ENCODE data around the gene ATP4A. TPM values are rescaled to one million over a fixed set of nuclear protein-coding genes. Genes with fewer than 3 reads are reported as not detected.

The ATP4A gene
- polyA plus RNA-seq, 1 donor from 2014 or later = not detected

DNA sequence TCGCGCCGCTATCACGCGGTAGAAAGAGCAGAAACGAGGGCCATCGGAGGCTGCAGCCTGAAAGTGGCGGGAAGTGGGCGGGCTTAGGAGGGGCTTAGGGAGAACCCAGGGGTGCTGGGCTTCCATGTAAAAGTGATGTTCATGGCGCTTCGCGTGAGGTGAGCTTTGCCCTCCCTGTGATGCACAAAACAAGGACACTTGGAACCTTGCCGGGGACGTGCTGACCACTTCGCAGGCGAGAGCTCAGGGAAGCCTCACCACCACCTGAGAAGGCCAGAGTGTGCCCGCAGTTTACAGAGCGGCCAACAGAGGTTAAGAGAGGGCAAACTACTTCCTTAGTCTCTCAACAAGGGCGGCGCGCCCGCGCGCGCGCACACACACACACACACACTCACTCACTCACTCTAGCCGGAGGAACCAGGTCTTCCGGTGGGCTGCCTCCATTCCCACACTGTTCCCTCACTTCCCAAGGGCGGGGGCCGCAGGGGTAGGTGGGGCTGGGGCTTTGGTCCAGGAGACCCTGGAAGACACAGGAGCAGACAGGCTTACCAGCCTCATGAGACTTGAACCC, 29.6 kb downstream of the ATP4A start:
- TF ChIP-seq POLR2AphosphoS5 (IDR thresholded peaks at IDR 0.05) = no peak
- TF ChIP-seq EP300 (conservative IDR thresholded peaks at IDR 0.05; ENCODE audit: poor library complexity, severe bottlenecking) = no peak
- no peak for TF ChIP-seq TAF1 (IDR thresholded peaks at IDR 0.05; ENCODE audit: low read depth)
- no peak for TF ChIP-seq MXI1 (conservative IDR thresholded peaks at IDR 0.05; ENCODE audit: poor library complexity, severe bottlenecking)
- no peak for TF ChIP-seq EZH2 (IDR thresholded peaks at IDR 0.05; ENCODE audit: borderline replicate concordance, insufficient read depth, low read length, poor library complexity, severe bottlenecking)
- no peak for TF ChIP-seq RAD21 (conservative IDR thresholded peaks at IDR 0.05)
- TF ChIP-seq, protein P1, sequence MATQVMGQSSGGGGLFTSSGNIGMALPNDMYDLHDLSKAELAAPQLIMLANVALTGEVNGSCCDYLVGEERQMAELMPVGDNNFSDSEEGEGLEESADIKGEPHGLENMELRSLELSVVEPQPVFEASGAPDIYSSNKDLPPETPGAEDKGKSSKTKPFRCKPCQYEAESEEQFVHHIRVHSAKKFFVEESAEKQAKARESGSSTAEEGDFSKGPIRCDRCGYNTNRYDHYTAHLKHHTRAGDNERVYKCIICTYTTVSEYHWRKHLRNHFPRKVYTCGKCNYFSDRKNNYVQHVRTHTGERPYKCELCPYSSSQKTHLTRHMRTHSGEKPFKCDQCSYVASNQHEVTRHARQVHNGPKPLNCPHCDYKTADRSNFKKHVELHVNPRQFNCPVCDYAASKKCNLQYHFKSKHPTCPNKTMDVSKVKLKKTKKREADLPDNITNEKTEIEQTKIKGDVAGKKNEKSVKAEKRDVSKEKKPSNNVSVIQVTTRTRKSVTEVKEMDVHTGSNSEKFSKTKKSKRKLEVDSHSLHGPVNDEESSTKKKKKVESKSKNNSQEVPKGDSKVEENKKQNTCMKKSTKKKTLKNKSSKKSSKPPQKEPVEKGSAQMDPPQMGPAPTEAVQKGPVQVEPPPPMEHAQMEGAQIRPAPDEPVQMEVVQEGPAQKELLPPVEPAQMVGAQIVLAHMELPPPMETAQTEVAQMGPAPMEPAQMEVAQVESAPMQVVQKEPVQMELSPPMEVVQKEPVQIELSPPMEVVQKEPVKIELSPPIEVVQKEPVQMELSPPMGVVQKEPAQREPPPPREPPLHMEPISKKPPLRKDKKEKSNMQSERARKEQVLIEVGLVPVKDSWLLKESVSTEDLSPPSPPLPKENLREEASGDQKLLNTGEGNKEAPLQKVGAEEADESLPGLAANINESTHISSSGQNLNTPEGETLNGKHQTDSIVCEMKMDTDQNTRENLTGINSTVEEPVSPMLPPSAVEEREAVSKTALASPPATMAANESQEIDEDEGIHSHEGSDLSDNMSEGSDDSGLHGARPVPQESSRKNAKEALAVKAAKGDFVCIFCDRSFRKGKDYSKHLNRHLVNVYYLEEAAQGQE (IDR thresholded peaks at IDR 0.05; ENCODE audit: borderline replicate concordance) = no peak
- TF ChIP-seq, protein P2, sequence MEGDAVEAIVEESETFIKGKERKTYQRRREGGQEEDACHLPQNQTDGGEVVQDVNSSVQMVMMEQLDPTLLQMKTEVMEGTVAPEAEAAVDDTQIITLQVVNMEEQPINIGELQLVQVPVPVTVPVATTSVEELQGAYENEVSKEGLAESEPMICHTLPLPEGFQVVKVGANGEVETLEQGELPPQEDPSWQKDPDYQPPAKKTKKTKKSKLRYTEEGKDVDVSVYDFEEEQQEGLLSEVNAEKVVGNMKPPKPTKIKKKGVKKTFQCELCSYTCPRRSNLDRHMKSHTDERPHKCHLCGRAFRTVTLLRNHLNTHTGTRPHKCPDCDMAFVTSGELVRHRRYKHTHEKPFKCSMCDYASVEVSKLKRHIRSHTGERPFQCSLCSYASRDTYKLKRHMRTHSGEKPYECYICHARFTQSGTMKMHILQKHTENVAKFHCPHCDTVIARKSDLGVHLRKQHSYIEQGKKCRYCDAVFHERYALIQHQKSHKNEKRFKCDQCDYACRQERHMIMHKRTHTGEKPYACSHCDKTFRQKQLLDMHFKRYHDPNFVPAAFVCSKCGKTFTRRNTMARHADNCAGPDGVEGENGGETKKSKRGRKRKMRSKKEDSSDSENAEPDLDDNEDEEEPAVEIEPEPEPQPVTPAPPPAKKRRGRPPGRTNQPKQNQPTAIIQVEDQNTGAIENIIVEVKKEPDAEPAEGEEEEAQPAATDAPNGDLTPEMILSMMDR (IDR thresholded peaks at IDR 0.05; ENCODE audit: poor library complexity, severe bottlenecking) = no peak
- no peak for TF ChIP-seq SMC3 (conservative IDR thresholded peaks at IDR 0.05; ENCODE audit: poor library complexity)
- Histone ChIP-seq H3K4me3 (ENCODE audit: low read length) (no peak overlapping the region), H3K27ac (ENCODE audit: low read length) (no peak overlapping the region), H3K4me2 (ENCODE audit: low read length) (no peak overlapping the region), H4K20me1 (ENCODE audit: insufficient read depth) (no peaks in the 10 kb centered on the region), H3K9ac (ENCODE audit: low read length) (no peak overlapping the region), H3K9me3 (ENCODE audit: low read length) (no peaks in the 10 kb centered on the region), H3K36me3 (ENCODE audit: insufficient read depth, low read length) (no peaks in the 10 kb centered on the region), H3K9me2 (ENCODE audit: insufficient read depth, low read length) (no peaks in the 10 kb centered on the region), H3K79me2 (replicated peaks; ENCODE audit: insufficient read depth, low read length) (no peaks in the 10 kb centered on the region), H2AFZ (ENCODE audit: low read depth, low read length) (no peak overlapping the region), H3F3A (ENCODE audit: insufficient read depth, low read length, poor library complexity, severe bottlenecking) (no peaks in the 10 kb centered on the region), H3K27me3 (ENCODE audit: insufficient read depth, low read depth, low read length) (no peaks in the 10 kb centered on the region)

DNA sequence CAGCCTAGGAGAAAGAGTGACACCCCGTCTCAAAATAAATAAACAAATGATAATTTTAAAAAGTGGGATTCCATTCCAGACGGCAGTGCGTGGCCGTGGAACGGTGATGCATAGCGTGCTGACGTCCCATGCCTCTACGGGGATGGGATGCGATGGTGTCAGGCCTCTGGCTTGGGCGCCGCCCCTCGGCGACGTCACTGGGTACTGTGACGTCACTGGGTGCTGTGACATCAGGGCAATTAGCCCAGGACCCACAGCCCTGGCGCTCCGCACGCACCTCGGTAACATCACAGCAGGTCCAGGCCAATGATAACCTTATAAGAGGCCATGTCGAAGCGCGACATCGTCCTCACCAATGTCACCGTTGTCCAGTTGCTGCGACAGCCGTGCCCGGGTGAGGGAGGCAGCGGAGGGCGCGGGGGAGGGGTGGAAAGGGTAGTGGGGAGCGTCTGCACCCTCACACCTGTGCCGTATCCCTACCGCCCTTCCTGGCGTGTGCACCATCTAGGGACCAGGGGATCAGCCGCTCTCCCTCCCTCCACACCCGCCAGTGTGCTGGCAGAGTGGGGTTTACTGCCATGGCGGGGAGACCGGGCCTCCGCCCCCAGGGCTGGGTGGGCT, 30.1 kb downstream of the ATP4A start, which contains the start of gene GAPDHS:
GAPDHS (plus strand) TSS at position 256 of the 621 bp plus-strand sequence; CDS start at position 328, 72 bp downstream.
- Histone ChIP-seq H3K9ac (ENCODE audit: low read length) (no peak within 1 kb of the TSS), H3K36me3 (ENCODE audit: insufficient read depth, low read length) (no peaks in the 10 kb centered on the region), H2AFZ (ENCODE audit: low read depth, low read length) (no peak within 1 kb of the TSS), H3K9me2 (ENCODE audit: insufficient read depth, low read length) (no peaks in the 10 kb centered on the region), H3K27ac (ENCODE audit: low read length) (no peak within 1 kb of the TSS), H3K79me2 (replicated peaks; ENCODE audit: insufficient read depth, low read length) (no peaks in the 10 kb centered on the region), H4K20me1 (ENCODE audit: insufficient read depth) (no peaks in the 10 kb centered on the region), H3F3A (ENCODE audit: insufficient read depth, low read length, poor library complexity, severe bottlenecking) (no peaks in the 10 kb centered on the region), H3K27me3 (ENCODE audit: insufficient read depth, low read depth, low read length) (no peaks in the 10 kb centered on the region), H3K9me3 (ENCODE audit: low read length) (no peaks in the 10 kb centered on the region), H3K4me3 (ENCODE audit: low read length) (no peak within 1 kb of the TSS), H3K4me2 (ENCODE audit: low read length) (no peak within 1 kb of the TSS)
- no peak for TF ChIP-seq EZH2 (IDR thresholded peaks at IDR 0.05; ENCODE audit: borderline replicate concordance, insufficient read depth, low read length, poor library complexity, severe bottlenecking)
- TF ChIP-seq, protein P2 (IDR thresholded peaks at IDR 0.05; ENCODE audit: poor library complexity, severe bottlenecking) = no peak
- TF ChIP-seq EP300 (conservative IDR thresholded peaks at IDR 0.05; ENCODE audit: poor library complexity, severe bottlenecking) = no peak
- no peak for TF ChIP-seq POLR2AphosphoS5 (IDR thresholded peaks at IDR 0.05)
- TF ChIP-seq, protein P1 (IDR thresholded peaks at IDR 0.05; ENCODE audit: borderline replicate concordance) = no peak
- no peak for TF ChIP-seq SMC3 (conservative IDR thresholded peaks at IDR 0.05; ENCODE audit: poor library complexity)
